ENCODE results near the gene CTNND2.

CTNND2 gene

DNA sequence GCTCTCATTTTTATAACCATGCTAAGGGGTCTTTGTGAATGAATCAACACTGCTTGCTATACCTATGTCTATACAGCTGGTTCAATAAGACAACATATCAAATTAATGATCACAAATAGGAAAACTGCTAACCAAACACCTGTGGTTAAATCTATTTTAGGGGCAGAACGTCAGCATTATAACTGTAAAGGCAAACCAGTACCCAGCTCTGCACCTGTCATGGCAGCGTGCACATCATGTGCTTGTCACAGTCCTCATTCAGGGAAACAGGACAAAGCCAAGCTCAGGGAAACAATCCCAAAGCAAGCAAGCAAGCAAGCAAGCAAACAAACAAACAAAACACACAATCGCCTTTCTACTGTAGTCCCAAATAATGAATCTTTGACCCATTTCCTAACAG lies 865.5 kb downstream of the CTNND2 start:
- Histone ChIP-seq H2BK12ac (ENCODE audit: low read length) (no peak overlapping the region), H3K4me1 (ENCODE audit: control insufficient read depth in 1 of 2, insufficient read depth in 2 of 2, low read length in 2 of 2) (no peaks in the 10 kb centered on the region), H3K4me3 (ENCODE audit: low read depth, low read length) (no peak overlapping the region), H4K12ac (ENCODE audit: low read depth, low read length) (no peak overlapping the region), H3K4me2 (ENCODE audit: low read length) (no peak overlapping the region), H3K18ac (ENCODE audit: low read length) (no peak overlapping the region), H3K4ac (ENCODE audit: low read depth, low read length) (no peak overlapping the region), H3K79me2 (ENCODE audit: control insufficient read depth, insufficient read depth, low read length, poor library complexity) (no peaks in the 10 kb centered on the region), H3K79me1 (ENCODE audit: low read length) (no peaks in the 10 kb centered on the region), H3K27me3 (ENCODE audit: insufficient read depth, low read length) (no peaks in the 10 kb centered on the region), H4K91ac (ENCODE audit: low read depth, low read length) (no peak overlapping the region), H3K36me3 (ENCODE audit: control insufficient read depth in 1 of 2, insufficient read depth in 2 of 2, low read length in 2 of 2) (no peaks in the 10 kb centered on the region), H3K23ac (ENCODE audit: low read length) (no peak overlapping the region), H3K9me3 (ENCODE audit: insufficient read depth, low read depth, low read length) (no peaks in the 10 kb centered on the region), H2BK120ac (ENCODE audit: insufficient read depth, low read length, poor library complexity) (no peak overlapping the region), H3K14ac (ENCODE audit: low read length) (no peak overlapping the region), H3K27ac (ENCODE audit: low read depth, low read length) (no peak overlapping the region), H2AK5ac (ENCODE audit: low read length) (no peak overlapping the region), H2BK5ac (ENCODE audit: low read depth, low read length, poor library complexity) (no peak overlapping the region), H2AFZ (ENCODE audit: insufficient read depth, low read length, poor library complexity) (no peak overlapping the region), H3K9ac (ENCODE audit: low read length) (no peak overlapping the region), H4K8ac (ENCODE audit: low read depth, low read length) (no peak overlapping the region)
- DNase-seq, result no peak
- WGBS (ENCODE audit: extremely low coverage, insufficient coverage, insufficient read length), result no CpG with 5 or more reads among the region's 3 CpGs

DNA sequence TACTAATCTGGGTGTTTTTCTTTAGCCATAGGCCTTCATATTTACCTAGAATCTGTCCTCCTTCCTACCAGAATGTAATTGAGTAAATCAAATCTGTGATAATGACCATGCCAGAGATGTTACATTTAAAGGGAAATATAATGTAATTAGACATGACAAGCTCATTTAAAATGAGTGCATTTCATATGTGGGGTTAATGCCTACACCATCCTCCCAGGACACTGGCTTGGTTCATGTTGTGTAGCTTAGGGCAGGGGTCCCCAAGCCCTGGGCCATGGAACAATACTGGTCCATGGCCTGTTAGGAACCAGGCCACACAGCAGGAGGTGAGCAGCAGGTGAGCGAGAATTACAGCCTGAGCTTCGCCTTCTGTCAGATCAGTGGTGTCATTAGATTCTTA lies 866.3 kb downstream of the CTNND2 start:
- no peak for DNase-seq
- Histone ChIP-seq H3K4me2 (ENCODE audit: low read length) (no peak overlapping the region), H2BK12ac (ENCODE audit: low read length) (no peak overlapping the region), H2BK5ac (ENCODE audit: low read depth, low read length, poor library complexity) (no peak overlapping the region), H3K23ac (ENCODE audit: low read length) (no peak overlapping the region), H2AFZ (ENCODE audit: insufficient read depth, low read length, poor library complexity) (no peak overlapping the region), H3K4ac (ENCODE audit: low read depth, low read length) (no peak overlapping the region), H4K91ac (ENCODE audit: low read depth, low read length) (no peak overlapping the region), H2AK5ac (ENCODE audit: low read length) (no peak overlapping the region), H3K27me3 (ENCODE audit: insufficient read depth, low read length) (no peaks in the 10 kb centered on the region), H3K36me3 (ENCODE audit: control insufficient read depth in 1 of 2, insufficient read depth in 2 of 2, low read length in 2 of 2) (no peaks in the 10 kb centered on the region), H4K8ac (ENCODE audit: low read depth, low read length) (no peak overlapping the region), H3K79me2 (ENCODE audit: control insufficient read depth, insufficient read depth, low read length, poor library complexity) (no peaks in the 10 kb centered on the region), H3K4me3 (ENCODE audit: low read depth, low read length) (no peak overlapping the region), H4K12ac (ENCODE audit: low read depth, low read length) (no peak overlapping the region), H3K14ac (ENCODE audit: low read length) (no peak overlapping the region), H2BK120ac (ENCODE audit: insufficient read depth, low read length, poor library complexity) (no peak overlapping the region), H3K9ac (ENCODE audit: low read length) (no peak overlapping the region), H3K18ac (ENCODE audit: low read length) (no peak overlapping the region), H3K27ac (ENCODE audit: low read depth, low read length) (no peak overlapping the region), H3K79me1 (ENCODE audit: low read length) (no peaks in the 10 kb centered on the region), H3K9me3 (ENCODE audit: insufficient read depth, low read depth, low read length) (no peaks in the 10 kb centered on the region), H3K4me1 (ENCODE audit: control insufficient read depth in 1 of 2, insufficient read depth in 2 of 2, low read length in 2 of 2) (no peaks in the 10 kb centered on the region)
- no CpG with 5 or more reads among the region's 2 CpGs for WGBS (ENCODE audit: extremely low coverage, insufficient coverage, insufficient read length)

DNA sequence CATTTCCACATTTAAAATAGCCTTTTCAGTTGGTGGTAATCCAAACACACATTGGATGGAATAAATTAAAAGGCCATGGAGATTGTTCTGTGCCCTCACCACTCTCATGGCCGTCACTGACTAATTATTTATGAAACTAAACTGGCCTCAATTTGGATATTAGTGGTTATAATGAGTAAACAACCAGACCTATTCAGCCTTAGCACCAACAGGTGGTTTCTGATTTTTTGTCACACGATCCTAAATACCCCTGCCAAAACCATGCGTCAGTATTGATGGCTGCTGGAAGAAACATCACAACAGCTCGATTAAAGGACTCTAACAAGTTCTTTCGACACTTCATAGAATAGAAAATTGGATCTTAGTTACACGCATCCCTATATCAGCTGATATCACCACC lies 867.2 kb downstream of the CTNND2 start:
- Histone ChIP-seq H3K9ac (ENCODE audit: low read length) (no peak overlapping the region), H3K27me3 (ENCODE audit: insufficient read depth, low read length) (no peaks in the 10 kb centered on the region), H2AFZ (ENCODE audit: insufficient read depth, low read length, poor library complexity) (no peak overlapping the region), H2BK5ac (ENCODE audit: low read depth, low read length, poor library complexity) (no peak overlapping the region), H2BK120ac (ENCODE audit: insufficient read depth, low read length, poor library complexity) (no peak overlapping the region), H4K8ac (ENCODE audit: low read depth, low read length) (no peak overlapping the region), H3K27ac (ENCODE audit: low read depth, low read length) (no peak overlapping the region), H3K36me3 (ENCODE audit: control insufficient read depth in 1 of 2, insufficient read depth in 2 of 2, low read length in 2 of 2) (no peaks in the 10 kb centered on the region), H3K79me1 (ENCODE audit: low read length) (no peaks in the 10 kb centered on the region), H4K91ac (ENCODE audit: low read depth, low read length) (no peak overlapping the region), H3K4me3 (ENCODE audit: low read depth, low read length) (no peak overlapping the region), H2AK5ac (ENCODE audit: low read length) (no peak overlapping the region), H3K9me3 (ENCODE audit: insufficient read depth, low read depth, low read length) (no peaks in the 10 kb centered on the region), H3K4ac (ENCODE audit: low read depth, low read length) (no peak overlapping the region), H3K18ac (ENCODE audit: low read length) (no peak overlapping the region), H3K23ac (ENCODE audit: low read length) (no peak overlapping the region), H2BK12ac (ENCODE audit: low read length) (no peak overlapping the region), H4K12ac (ENCODE audit: low read depth, low read length) (no peak overlapping the region), H3K14ac (ENCODE audit: low read length) (no peak overlapping the region), H3K4me2 (ENCODE audit: low read length) (no peak overlapping the region), H3K79me2 (ENCODE audit: control insufficient read depth, insufficient read depth, low read length, poor library complexity) (no peaks in the 10 kb centered on the region), H3K4me1 (ENCODE audit: control insufficient read depth in 1 of 2, insufficient read depth in 2 of 2, low read length in 2 of 2) (no peaks in the 10 kb centered on the region)
- no peak for DNase-seq
- WGBS (ENCODE audit: extremely low coverage, insufficient coverage, insufficient read length), result no CpG with 5 or more reads among the region's 6 CpGs

DNA sequence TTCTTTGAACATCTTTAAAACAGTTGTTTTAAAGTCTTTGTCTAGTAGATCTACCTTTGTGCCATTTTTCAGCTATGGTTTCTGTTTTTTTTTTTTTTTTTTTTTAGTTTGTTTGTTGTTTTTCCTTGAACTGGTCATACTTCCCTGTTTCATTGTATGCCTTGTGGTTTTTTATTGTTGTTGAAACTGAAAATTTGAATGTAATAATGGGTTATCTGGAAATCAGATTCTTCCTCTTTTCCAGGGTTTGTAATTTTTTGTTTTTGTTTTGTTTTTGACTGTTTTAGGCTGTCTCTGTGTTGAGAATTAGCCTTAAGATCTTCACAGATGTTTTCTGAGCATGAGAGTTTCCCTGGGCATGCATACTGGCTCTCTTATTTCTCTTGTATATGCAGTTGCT lies 873.6 kb downstream of the CTNND2 start:
- no peak overlapping the region for H3K23ac ChIP-seq (ENCODE audit: low read length)
- H3K27me3 ChIP-seq (ENCODE audit: insufficient read depth, low read length), result no peaks in the 10 kb centered on the region
- H3K4me3 ChIP-seq (ENCODE audit: low read depth, low read length), result no peak overlapping the region
- H3K27ac ChIP-seq (ENCODE audit: low read depth, low read length), result no peak overlapping the region
- H3K79me2 ChIP-seq (ENCODE audit: control insufficient read depth, insufficient read depth, low read length, poor library complexity), result no peaks in the 10 kb centered on the region
- no peak overlapping the region for H2BK12ac ChIP-seq (ENCODE audit: low read length)
- no peak for DNase-seq
- no peak overlapping the region for H4K12ac ChIP-seq (ENCODE audit: low read depth, low read length)
- no peak overlapping the region for H3K14ac ChIP-seq (ENCODE audit: low read length)
- no peak overlapping the region for H3K9ac ChIP-seq (ENCODE audit: low read length)
- no peaks in the 10 kb centered on the region for H3K4me1 ChIP-seq (ENCODE audit: control insufficient read depth in 1 of 2, insufficient read depth in 2 of 2, low read length in 2 of 2)
- H3K4ac ChIP-seq (ENCODE audit: low read depth, low read length), result no peak overlapping the region
- H2AK5ac ChIP-seq (ENCODE audit: low read length), result no peak overlapping the region
- H3K79me1 ChIP-seq (ENCODE audit: low read length), result no peaks in the 10 kb centered on the region
- no peak overlapping the region for H3K18ac ChIP-seq (ENCODE audit: low read length)
- H2AFZ ChIP-seq (ENCODE audit: insufficient read depth, low read length, poor library complexity), result no peak overlapping the region
- H2BK5ac ChIP-seq (ENCODE audit: low read depth, low read length, poor library complexity), result no peak overlapping the region
- H3K4me2 ChIP-seq (ENCODE audit: low read length), result no peak overlapping the region
- no peaks in the 10 kb centered on the region for H3K36me3 ChIP-seq (ENCODE audit: control insufficient read depth in 1 of 2, insufficient read depth in 2 of 2, low read length in 2 of 2)
- no peak overlapping the region for H4K8ac ChIP-seq (ENCODE audit: low read depth, low read length)
- H3K9me3 ChIP-seq (ENCODE audit: insufficient read depth, low read depth, low read length), result peaks cover 3% of the 10 kb centered on the region
- no peak overlapping the region for H4K91ac ChIP-seq (ENCODE audit: low read depth, low read length)
- H2BK120ac ChIP-seq (ENCODE audit: insufficient read depth, low read length, poor library complexity), result no peak overlapping the region

DNA sequence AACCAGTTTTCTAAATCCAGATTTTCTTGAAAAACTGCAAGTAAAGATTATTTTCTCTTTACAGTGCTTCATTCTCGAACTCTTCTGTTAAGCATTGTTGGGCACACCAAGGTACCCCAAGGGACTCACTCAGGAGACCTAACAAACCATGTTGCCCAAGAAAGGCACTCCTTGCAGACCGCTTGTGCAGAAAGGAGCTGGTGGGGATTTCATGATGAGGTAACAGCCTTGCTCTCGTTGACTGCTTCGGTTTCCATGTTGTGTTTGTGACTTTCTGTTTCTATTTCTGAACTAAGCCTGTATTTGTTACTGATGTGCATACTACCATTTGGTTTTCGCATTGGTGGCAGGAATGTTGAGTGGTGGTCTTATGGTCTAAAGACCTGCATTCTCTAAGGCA lies 876.6 kb downstream of the CTNND2 start:
- WGBS (ENCODE audit: extremely low coverage, insufficient coverage, insufficient read length), result no CpG with 5 or more reads among the region's 5 CpGs
- Histone ChIP-seq H2AK5ac (ENCODE audit: low read length) (no peak overlapping the region), H3K18ac (ENCODE audit: low read length) (no peak overlapping the region), H3K36me3 (ENCODE audit: control insufficient read depth in 1 of 2, insufficient read depth in 2 of 2, low read length in 2 of 2) (no peaks in the 10 kb centered on the region), H2AFZ (ENCODE audit: insufficient read depth, low read length, poor library complexity) (no peak overlapping the region), H3K14ac (ENCODE audit: low read length) (no peak overlapping the region), H3K79me1 (ENCODE audit: low read length) (no peaks in the 10 kb centered on the region), H2BK120ac (ENCODE audit: insufficient read depth, low read length, poor library complexity) (no peak overlapping the region), H3K23ac (ENCODE audit: low read length) (no peak overlapping the region), H3K4ac (ENCODE audit: low read depth, low read length) (no peak overlapping the region), H3K4me2 (ENCODE audit: low read length) (no peak overlapping the region), H2BK5ac (ENCODE audit: low read depth, low read length, poor library complexity) (no peak overlapping the region), H3K27me3 (ENCODE audit: insufficient read depth, low read length) (no peaks in the 10 kb centered on the region), H4K12ac (ENCODE audit: low read depth, low read length) (no peak overlapping the region), H4K8ac (ENCODE audit: low read depth, low read length) (no peak overlapping the region), H3K4me1 (ENCODE audit: control insufficient read depth in 1 of 2, insufficient read depth in 2 of 2, low read length in 2 of 2) (no peaks in the 10 kb centered on the region), H3K4me3 (ENCODE audit: low read depth, low read length) (no peak overlapping the region), H3K79me2 (ENCODE audit: control insufficient read depth, insufficient read depth, low read length, poor library complexity) (no peaks in the 10 kb centered on the region), H3K9ac (ENCODE audit: low read length) (no peak overlapping the region), H4K91ac (ENCODE audit: low read depth, low read length) (no peak overlapping the region), H3K9me3 (ENCODE audit: insufficient read depth, low read depth, low read length) (peaks cover 3% of the 10 kb centered on the region), H2BK12ac (ENCODE audit: low read length) (no peak overlapping the region), H3K27ac (ENCODE audit: low read depth, low read length) (no peak overlapping the region)
- no peak for DNase-seq
